ENCODE results near the gene SSBP3. TPM values are rescaled to one million over a fixed set of nuclear protein-coding genes. Genes with fewer than 3 reads are reported as not detected.

Gene SSBP3
- total RNA-seq, 1 experiment from 2014 or later: 109 TPM

- peaks cover 4% of the 10 kb centered on the region; the same call in 1 of the 2 replicates for H3K36me3 ChIP-seq (replicated peaks; ENCODE audit: control insufficient read depth, insufficient read depth, low read length)
- no peak overlapping the region for H3K4me3 ChIP-seq (ENCODE audit: insufficient read depth, low read depth, low read length)
- DNase-seq: no peak
- H3K27me3 ChIP-seq (ENCODE audit: control insufficient read depth, insufficient read depth, low read length): no peaks in the 10 kb centered on the region
Measured at GRCh38 chr1:54275349-54275748, 130.8 kb downstream of the SSBP3 start.

GRCh38 chr1:54274881-54275280 lies 131.3 kb downstream of the SSBP3 start:
- H3K36me3 ChIP-seq (replicated peaks; ENCODE audit: control insufficient read depth, insufficient read depth, low read length): peaks cover 4% of the 10 kb centered on the region; the same call in 1 of the 2 replicates
- no peak for DNase-seq
- H3K4me3 ChIP-seq (ENCODE audit: insufficient read depth, low read depth, low read length): no peak overlapping the region
- no peaks in the 10 kb centered on the region for H3K27me3 ChIP-seq (ENCODE audit: control insufficient read depth, insufficient read depth, low read length)

GRCh38 chr1:54274448-54274847 lies 131.7 kb downstream of the SSBP3 start:
- peak; percentile 76 for DNase-seq
- peaks cover 4% of the 10 kb centered on the region for H3K36me3 ChIP-seq (replicated peaks; ENCODE audit: control insufficient read depth, insufficient read depth, low read length)
- no peak overlapping the region for H3K4me3 ChIP-seq (ENCODE audit: insufficient read depth, low read depth, low read length)
- H3K27me3 ChIP-seq (ENCODE audit: control insufficient read depth, insufficient read depth, low read length): no peaks in the 10 kb centered on the region

GRCh38 chr1:54273795-54274163 lies 132.4 kb downstream of the SSBP3 start:
- DNase-seq: peak; percentile 91
- Histone ChIP-seq H3K4me3 (ENCODE audit: insufficient read depth, low read depth, low read length) (no peak overlapping the region), H3K36me3 (replicated peaks; ENCODE audit: control insufficient read depth, insufficient read depth, low read length) (peaks cover 2% of the 10 kb centered on the region)

GRCh38 chr1:54273092-54273794 lies 133.0 kb downstream of the SSBP3 start:
- Histone ChIP-seq H3K36me3 (replicated peaks; ENCODE audit: control insufficient read depth, insufficient read depth, low read length) (peaks cover 2% of the 10 kb centered on the region), H3K4me3 (ENCODE audit: insufficient read depth, low read depth, low read length) (no peak overlapping the region)
- no peak for DNase-seq

More at GRCh38 chr1:54273795-54274163, 132.4 kb downstream of the SSBP3 start:
- H3K27me3 ChIP-seq (ENCODE audit: control insufficient read depth, insufficient read depth, low read length): no peaks in the 10 kb centered on the region

GRCh38 chr1:54272772-54273091 lies 133.5 kb downstream of the SSBP3 start:
- Histone ChIP-seq H3K27me3 (ENCODE audit: control insufficient read depth, insufficient read depth, low read length) (no peaks in the 10 kb centered on the region), H3K36me3 (replicated peaks; ENCODE audit: control insufficient read depth, insufficient read depth, low read length) (peaks cover 2% of the 10 kb centered on the region), H3K4me3 (ENCODE audit: insufficient read depth, low read depth, low read length) (no peak overlapping the region)
- DNase-seq: peak; percentile 86

More at GRCh38 chr1:54273092-54273794, 133.0 kb downstream of the SSBP3 start:
- no peaks in the 10 kb centered on the region for H3K27me3 ChIP-seq (ENCODE audit: control insufficient read depth, insufficient read depth, low read length)

- DNase-seq: no peak
- Histone ChIP-seq H3K27me3 (ENCODE audit: control insufficient read depth, insufficient read depth, low read length) (no peaks in the 10 kb centered on the region), H3K36me3 (replicated peaks; ENCODE audit: control insufficient read depth, insufficient read depth, low read length) (peaks cover 1% of the 10 kb centered on the region), H3K4me3 (ENCODE audit: insufficient read depth, low read depth, low read length) (no peak overlapping the region)
Measured at GRCh38 chr1:54272134-54272533, 134.1 kb downstream of the SSBP3 start.

GRCh38 chr1:54271341-54271740 lies 134.9 kb downstream of the SSBP3 start:
- no peak overlapping the region for H3K4me3 ChIP-seq (ENCODE audit: insufficient read depth, low read depth, low read length)
- H3K27me3 ChIP-seq (ENCODE audit: control insufficient read depth, insufficient read depth, low read length): no peaks in the 10 kb centered on the region
- H3K36me3 ChIP-seq (replicated peaks; ENCODE audit: control insufficient read depth, insufficient read depth, low read length): no peaks in the 10 kb centered on the region; the same call in 1 of the 2 replicates
- no peak for DNase-seq

- Histone ChIP-seq H3K4me3 (ENCODE audit: insufficient read depth, low read depth, low read length) (no peak overlapping the region), H3K27me3 (ENCODE audit: control insufficient read depth, insufficient read depth, low read length) (no peaks in the 10 kb centered on the region), H3K36me3 (replicated peaks; ENCODE audit: control insufficient read depth, insufficient read depth, low read length) (no peaks in the 10 kb centered on the region; the same call in none of the 2 replicates)
- DNase-seq: no peak
Measured at GRCh38 chr1:54270543-54270942, 135.7 kb downstream of the SSBP3 start.

GRCh38 chr1:54268762-54269297 lies 137.4 kb downstream of the SSBP3 start:
- DNase-seq: no peak
- Histone ChIP-seq H3K27me3 (ENCODE audit: control insufficient read depth, insufficient read depth, low read length) (no peaks in the 10 kb centered on the region), H3K36me3 (replicated peaks; ENCODE audit: control insufficient read depth, insufficient read depth, low read length) (no peaks in the 10 kb centered on the region; the same call in none of the 2 replicates), H3K4me3 (ENCODE audit: insufficient read depth, low read depth, low read length) (no peak overlapping the region)

- no peak for DNase-seq
- Histone ChIP-seq H3K4me3 (ENCODE audit: insufficient read depth, low read depth, low read length) (no peak overlapping the region), H3K36me3 (replicated peaks; ENCODE audit: control insufficient read depth, insufficient read depth, low read length) (no peaks in the 10 kb centered on the region; the same call in none of the 2 replicates), H3K27me3 (ENCODE audit: control insufficient read depth, insufficient read depth, low read length) (no peaks in the 10 kb centered on the region)
Measured at GRCh38 chr1:54267815-54268761, 138.1 kb downstream of the SSBP3 start.

GRCh38 chr1:54266908-54267307 lies 139.3 kb downstream of the SSBP3 start:
- no peak for DNase-seq
- no peaks in the 10 kb centered on the region for H3K27me3 ChIP-seq (ENCODE audit: control insufficient read depth, insufficient read depth, low read length)
- no peaks in the 10 kb centered on the region; the same call in none of the 2 replicates for H3K36me3 ChIP-seq (replicated peaks; ENCODE audit: control insufficient read depth, insufficient read depth, low read length)
- no peak overlapping the region for H3K4me3 ChIP-seq (ENCODE audit: insufficient read depth, low read depth, low read length)

GRCh38 chr1:54266195-54266594 lies 140.0 kb downstream of the SSBP3 start:
- no peak for DNase-seq
- no peaks in the 10 kb centered on the region; the same call in none of the 2 replicates for H3K36me3 ChIP-seq (replicated peaks; ENCODE audit: control insufficient read depth, insufficient read depth, low read length)
- no peaks in the 10 kb centered on the region for H3K27me3 ChIP-seq (ENCODE audit: control insufficient read depth, insufficient read depth, low read length)
- no peak overlapping the region for H3K4me3 ChIP-seq (ENCODE audit: insufficient read depth, low read depth, low read length)

GRCh38 chr1:54265659-54266058 lies 140.5 kb downstream of the SSBP3 start:
- H3K36me3 ChIP-seq (replicated peaks; ENCODE audit: control insufficient read depth, insufficient read depth, low read length): no peaks in the 10 kb centered on the region; the same call in none of the 2 replicates
- H3K4me3 ChIP-seq (ENCODE audit: insufficient read depth, low read depth, low read length): no peak overlapping the region
- no peak for DNase-seq
- H3K27me3 ChIP-seq (ENCODE audit: control insufficient read depth, insufficient read depth, low read length): no peaks in the 10 kb centered on the region
